ENCODE measurements around the gene NTF4. TPM values are rescaled to one million over a fixed set of nuclear protein-coding genes. Genes with fewer than 3 reads are reported as not detected.
A peak's percentile ranks its signal among the peaks of the same experiment; 100 is the strongest.

The NTF4 gene
- total and polyA plus RNA-seq, 2 of the 13 experiments (the other 11 are each of a cell fraction or from before 2014, with no cell fraction given): not detected

- TF ChIP-seq CBX1 (IDR thresholded peaks at IDR 0.05; ENCODE audit: low read depth) (peak; percentile 65), ZNF776 (CRISPR knock-in tag; IDR thresholded peaks at IDR 0.05) (peak; percentile 92), SIN3A (IDR thresholded peaks at IDR 0.05; ENCODE audit: borderline replicate concordance, low read depth, low read length) (peak; percentile 23; the same call in 1 of the 2 replicates), TBP (CRISPR knock-in tag; IDR thresholded peaks at IDR 0.05) (0 out of 2 replicates have a peak, but pooled peaks have one; percentile 2), ZBTB4 (CRISPR knock-in tag; IDR thresholded peaks at IDR 0.05; ENCODE audit: borderline replicate concordance) (no peak), HOXA7 (CRISPR knock-in tag; IDR thresholded peaks at IDR 0.05) (no peak), ZNF44 (CRISPR knock-in tag; IDR thresholded peaks at IDR 0.05) (no peak), ZNF646 (CRISPR knock-in tag; IDR thresholded peaks at IDR 0.05) (no peak), ZNF33A (CRISPR knock-in tag; IDR thresholded peaks at IDR 0.05; ENCODE audit: borderline replicate concordance) (no peak), ZSCAN12 (CRISPR knock-in tag; IDR thresholded peaks at IDR 0.05) (no peak), SMAD9 (CRISPR knock-in tag; IDR thresholded peaks at IDR 0.05) (no peak), SMARCE1 (IDR thresholded peaks at IDR 0.05; ENCODE audit: borderline replicate concordance) (no peak), CBX5 (CRISPR knock-in tag; IDR thresholded peaks at IDR 0.05; ENCODE audit: borderline replicate concordance) (peak; percentile 53), MATR3 (CRISPR knock-in tag; IDR thresholded peaks at IDR 0.05) (no peak), SOX5 (CRISPR knock-in tag; IDR thresholded peaks at IDR 0.05; ENCODE audit: borderline replicate concordance) (0 out of 2 replicates have a peak, but pooled peaks have one; percentile 28), GABPA (IDR thresholded peaks at IDR 0.05; ENCODE audit: low read depth, low read length) (no peak), GABPA (CRISPR knock-in tag; IDR thresholded peaks at IDR 0.05; ENCODE audit: low read depth) (peak; percentile 44), ZEB1 (IDR thresholded peaks at IDR 0.05; ENCODE audit: insufficient replicate concordance, low read depth) (no peak), ZNF280B (CRISPR knock-in tag; IDR thresholded peaks at IDR 0.05; ENCODE audit: borderline replicate concordance) (peak; percentile 93)
Measured at GRCh38 chr19:49085020-49085867, 20.6 kb upstream of the NTF4 start, which contains the start of gene SNRNP70 (continued).

Measured in HepG2 (cell line).